G401 (cell line): ENCODE data around the gene TOM1L1. TPM values are rescaled to one million over a fixed set of nuclear protein-coding genes. Genes with fewer than 3 reads are reported as not detected.

Experiments
- DNase-seq: peaks from one replicate; pipeline ENCODE4 v3.0.0-alpha.2; 2015; ENCODE audit warnings: low spot score
- in situ Hi-C: cut with HindIII; loops from 2 replicates; pipeline ENCODE4 v1.10.0; 2016; ENCODE audit warnings: low sequenced_read_pairs, mixed read lengths
- total RNA-seq: library from RNA; depleted of rRNA; stranded (reverse); fragments of >200 nt; shearing (Covaris generic); gene quantifications from 2 replicates; pipeline ENCODE4 v1.2.3, GENCODE V29; 2014; rRNA removed

Gene TOM1L1
- total RNA-seq, 1 experiment from 2014 or later = 13.8 TPM

- in situ Hi-C loops = no loop called here
- no peak for DNase-seq
Measured at GRCh38 chr17:54974759-54975158, 74.1 kb downstream of the TOM1L1 start.

- no peak for DNase-seq
Measured at GRCh38 chr17:54976316-54976715, 75.7 kb downstream of the TOM1L1 start.

DNA sequence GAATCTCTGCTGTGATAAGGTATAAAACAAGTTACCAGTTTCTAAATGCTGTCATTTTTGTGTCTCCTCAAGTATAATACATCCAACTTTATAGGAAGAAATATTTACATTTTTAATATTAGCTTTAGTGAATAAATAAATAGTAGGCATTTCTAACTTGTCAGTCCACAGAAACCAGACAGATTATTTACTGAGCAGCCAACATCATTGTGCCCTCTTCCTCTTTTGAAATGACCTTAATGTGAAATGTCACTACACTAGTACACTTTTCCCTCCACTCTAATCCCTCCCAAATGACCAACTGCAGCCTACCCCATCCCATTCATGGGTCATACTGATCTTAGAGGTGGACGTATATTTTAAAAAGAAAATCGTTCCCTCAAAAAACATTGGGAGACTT, 77.1 kb downstream of the TOM1L1 start:
- in situ Hi-C loops = no loop called here
- no peak for DNase-seq

More at GRCh38 chr17:54976316-54976715, 75.7 kb downstream of the TOM1L1 start:
- in situ Hi-C loops = no loop called here

DNA sequence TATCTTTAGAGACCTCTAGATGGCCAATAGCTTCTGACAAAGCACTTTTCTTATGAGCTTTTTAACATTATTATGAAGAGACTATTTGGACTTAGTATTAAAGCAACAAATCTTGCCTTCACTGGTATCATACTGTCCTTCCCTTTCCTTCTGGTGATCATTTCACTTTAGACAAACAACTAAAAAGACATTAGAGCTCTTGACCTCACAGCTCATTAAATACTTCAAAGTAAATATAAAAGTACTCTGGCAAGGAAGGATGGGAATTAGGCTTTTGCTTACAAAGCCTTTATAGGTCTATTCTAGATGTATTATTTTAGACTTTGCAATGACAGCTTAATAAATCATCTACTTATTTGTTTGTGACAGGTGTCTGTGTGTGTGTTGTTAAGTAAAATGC, 79.0 kb downstream of the TOM1L1 start:
- in situ Hi-C loops = no loop called here
- DNase-seq = no peak

GRCh38 chr17:54980375-54980774, 79.7 kb downstream of the TOM1L1 start:
- in situ Hi-C loops = no loop called here
- DNase-seq = no peak

DNA sequence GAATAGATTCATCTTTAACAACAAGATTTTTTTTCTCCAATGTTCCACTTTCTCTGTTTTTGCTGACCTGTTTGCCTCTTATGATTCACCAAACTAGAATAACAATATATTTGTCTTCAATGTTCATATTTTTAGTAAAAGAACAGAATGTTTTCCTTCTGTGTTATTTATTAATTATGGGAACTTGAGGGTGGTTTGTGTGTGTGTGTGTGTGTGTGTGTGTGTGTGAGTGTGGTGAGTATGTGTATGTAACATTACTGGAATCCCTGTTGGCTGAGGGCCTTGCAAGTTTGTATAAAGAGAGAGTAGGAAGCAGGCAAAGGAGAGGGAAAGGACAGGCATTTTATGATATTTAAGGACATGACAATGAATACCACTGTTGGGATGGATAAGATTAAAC, 81.7 kb downstream of the TOM1L1 start:
- in situ Hi-C loops = no loop called here
- DNase-seq = no peak

DNA sequence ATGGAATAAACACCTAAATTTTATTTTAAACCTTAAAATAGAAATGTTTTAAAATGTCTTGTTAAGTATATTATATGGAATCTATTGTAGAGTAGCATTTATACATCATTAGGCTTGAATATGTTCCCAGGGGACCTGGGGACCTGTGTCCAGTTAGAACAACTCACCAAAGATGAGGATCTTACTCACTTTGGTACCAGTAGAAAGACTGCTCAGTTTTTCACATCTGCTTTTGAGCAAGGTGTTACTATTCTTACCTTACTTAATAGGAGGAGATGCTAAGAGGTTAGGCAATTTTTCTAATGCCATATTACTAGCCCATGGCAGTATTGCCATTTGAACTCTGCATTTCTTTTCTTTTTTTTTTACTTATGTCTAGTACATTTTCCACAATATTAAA, 82.6 kb downstream of the TOM1L1 start:
- DNase-seq = no peak
- in situ Hi-C loops = no loop called here

- in situ Hi-C loops = no loop called here
- DNase-seq = no peak
Measured at GRCh38 chr17:54985476-54985875, 84.8 kb downstream of the TOM1L1 start.

DNA sequence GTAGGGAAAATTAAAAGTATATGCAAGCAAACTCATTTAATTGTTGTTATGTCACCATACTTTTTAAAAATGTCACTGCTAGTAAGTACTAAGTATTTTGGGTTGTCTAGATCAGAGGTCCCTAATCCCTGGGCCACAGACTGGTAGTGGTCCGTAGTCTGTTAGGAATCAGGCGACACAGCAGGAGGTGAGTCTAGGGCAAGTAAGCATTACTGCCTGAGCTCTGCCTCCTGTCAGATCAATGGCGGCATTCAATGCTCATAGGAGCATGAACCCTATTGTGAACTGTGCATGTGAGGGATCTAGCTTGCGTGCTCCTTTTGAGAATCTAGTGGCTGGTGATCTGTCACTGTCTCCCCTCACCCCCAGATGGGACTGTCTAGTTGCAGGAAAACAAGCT, 89.5 kb downstream of the TOM1L1 start:
- in situ Hi-C loops = no loop called here
- DNase-seq = no peak

- in situ Hi-C loops = no loop called here
- no peak for DNase-seq
Measured at GRCh38 chr17:54991567-54991966, 90.9 kb downstream of the TOM1L1 start.

- DNase-seq = peak; percentile 76
- in situ Hi-C loops = no loop called here
Measured at GRCh38 chr17:54992797-54993639, 92.4 kb downstream of the TOM1L1 start.

GRCh38 chr17:54996441-54996840, 95.8 kb downstream of the TOM1L1 start:
- DNase-seq = no peak
- in situ Hi-C loops = no loop called here

- in situ Hi-C loops = no loop called here
- DNase-seq = no peak
Measured at GRCh38 chr17:55002458-55002857, 101.8 kb downstream of the TOM1L1 start.

DNA sequence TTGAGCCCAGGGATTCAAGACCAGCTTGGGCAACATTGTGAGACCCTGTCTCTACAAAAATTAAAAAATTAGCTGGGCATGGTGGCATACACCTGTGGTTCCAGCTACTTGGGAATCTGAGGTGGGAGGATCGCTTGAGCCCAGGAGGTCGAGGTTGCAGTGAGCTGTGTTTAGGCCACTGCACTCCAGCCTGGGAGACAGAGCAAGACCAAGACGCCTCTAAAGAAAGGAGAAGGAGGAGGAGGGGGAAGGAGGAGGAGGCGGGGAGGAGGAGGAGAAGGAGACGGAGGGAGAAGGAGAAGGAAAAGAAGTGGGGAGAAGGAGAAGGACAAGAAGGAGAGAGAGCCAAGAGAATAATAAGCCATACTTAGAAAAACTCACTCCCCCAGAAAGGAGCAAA, 103.8 kb downstream of the TOM1L1 start:
- DNase-seq = no peak
- in situ Hi-C loops = no loop called here

- in situ Hi-C loops = no loop called here
- DNase-seq = peak; percentile 4
Measured at GRCh38 chr17:55005520-55005919, 104.9 kb downstream of the TOM1L1 start.

Other genes starting within 250 kb of the TOM1L1 start
- gene COX11, start 67.8 kb downstream of the TOM1L1 start, total RNA-seq = 90.8 and 98.5 TPM in 2 replicates
- gene STXBP4, start 67.9 kb downstream of the TOM1L1 start, total RNA-seq = 1.2 and 2.8 TPM in 2 replicates